DOHH2 (cell line): ENCODE measurements around the gene KRTAP10-6.

Experiments used
- H3F3A ChIP-seq: fragments of 200-600 bp; sonication (generic), shearing (Covaris generic); 2 replicates; pipeline ENCODE4 v1.6.0; 2016; ENCODE audit warnings: antibody characterized with exemption, mild to moderate bottlenecking; ENCODE audit not compliant: control insufficient read depth, insufficient read depth
- H3K27ac ChIP-seq: fragments of 200-600 bp; sonication (generic); 2 replicates; pipeline ENCODE4 v1.5.1; 2014; ENCODE audit warnings: low read depth, mild to moderate bottlenecking, low read length, moderate library complexity
- H3K27me3 ChIP-seq: fragments of 200-600 bp; sonication (generic); 2 replicates; pipeline ENCODE4 v1.6.1; 2014; ENCODE audit warnings: mild to moderate bottlenecking, low read length, mixed read lengths; ENCODE audit not compliant: control insufficient read depth
- H3K36me3 ChIP-seq: fragments of 200-600 bp; sonication (generic); 2 replicates; pipeline ENCODE4 v1.6.1; 2014; ENCODE audit warnings: mild to moderate bottlenecking, low read length, moderate library complexity, mixed read lengths; ENCODE audit not compliant: control insufficient read depth
- H3K4me1 ChIP-seq: fragments of 200-600 bp; sonication (generic); 2 replicates; pipeline ENCODE4 v1.6.1; 2014; ENCODE audit warnings: mild to moderate bottlenecking, low read length, mixed read lengths; ENCODE audit not compliant: control insufficient read depth
- H3K4me2 ChIP-seq: fragments of 200-600 bp; sonication (generic); 2 replicates; pipeline ENCODE4 v1.6.0; 2014; ENCODE audit warnings: mild to moderate bottlenecking, low read length, moderate library complexity
- H3K4me3 ChIP-seq: fragments of 200-600 bp; sonication (generic); 2 replicates; pipeline ENCODE4 v1.5.1; 2014; ENCODE audit warnings: mild to moderate bottlenecking, low read length, mixed read lengths
- H3K79me2 ChIP-seq: fragments of 200-600 bp; sonication (generic); 2 replicates; pipeline ENCODE4 v1.6.1; 2014; ENCODE audit warnings: mild to moderate bottlenecking, low read length, mixed read lengths; ENCODE audit not compliant: control insufficient read depth
- H3K9me2 ChIP-seq: fragments of 200-600 bp; sonication (generic); replicated peaks from 2 replicates; pipeline ENCODE4 v1.6.1; 2014; ENCODE audit warnings: mild to moderate bottlenecking, low read length, mixed read lengths; ENCODE audit not compliant: control insufficient read depth
- H3K9me3 ChIP-seq: fragments of 200-600 bp; sonication (generic); 2 replicates; pipeline ENCODE4 v1.6.1; 2014; ENCODE audit warnings: antibody characterized with exemption, low read length, mixed read lengths; ENCODE audit not compliant: control insufficient read depth, insufficient read depth
- H4K20me1 ChIP-seq: fragments of 200-600 bp; sonication (generic); 2 replicates; pipeline ENCODE4 v1.6.0; 2014; ENCODE audit warnings: low read depth, mild to moderate bottlenecking, antibody characterized with exemption, low read length, moderate library complexity; ENCODE audit not compliant: control insufficient read depth, insufficient read depth
- CTCF ChIP-seq: fragments of 200-600 bp; sonication (generic); IDR thresholded peaks from one replicate; pipeline ENCODE4 v1.5.1; 2014; ENCODE audit warnings: antibody characterized with exemption, mild to moderate bottlenecking, low read depth, low read length; ENCODE audit not compliant: poor library complexity, severe bottlenecking
- EZH2phosphoT487 ChIP-seq: fragments of 200-600 bp; sonication (generic); IDR thresholded peaks from 2 replicates; pipeline ENCODE4 v1.6.1; 2017; ENCODE audit warnings: borderline replicate concordance, mild to moderate bottlenecking, antibody characterized with exemption, low read length, moderate library complexity, mixed read lengths

Gene KRTAP10-6

GRCh38 chr21:44569861-44570517, 22.3 kb downstream of the KRTAP10-6 start:
- no peak overlapping the region for H3K4me3 ChIP-seq

GRCh38 chr21:44568667-44569556, 23.4 kb downstream of the KRTAP10-6 start:
- TF ChIP-seq EZH2phosphoT487 (no peak), CTCF (no peak)
- H3K9me3 ChIP-seq: no peaks in the 10 kb centered on the region
- H3K79me2 ChIP-seq: no peaks in the 10 kb centered on the region
- H3K4me3 ChIP-seq: no peak overlapping the region
- no peak overlapping the region for H3K4me2 ChIP-seq
- no peaks in the 10 kb centered on the region for H3F3A ChIP-seq
- no peak overlapping the region for H3K27ac ChIP-seq
- H3K27me3 ChIP-seq: no peaks in the 10 kb centered on the region
- H3K36me3 ChIP-seq: no peaks in the 10 kb centered on the region
- no peaks in the 10 kb centered on the region for H4K20me1 ChIP-seq
- no peaks in the 10 kb centered on the region for H3K9me2 ChIP-seq
- no peaks in the 10 kb centered on the region for H3K4me1 ChIP-seq

More at GRCh38 chr21:44569861-44570517, 22.3 kb downstream of the KRTAP10-6 start:
- Histone ChIP-seq H3K79me2 (no peaks in the 10 kb centered on the region), H3K27me3 (no peaks in the 10 kb centered on the region), H3F3A (no peaks in the 10 kb centered on the region), H3K9me3 (no peaks in the 10 kb centered on the region), H3K36me3 (no peaks in the 10 kb centered on the region), H4K20me1 (no peaks in the 10 kb centered on the region), H3K27ac (no peak overlapping the region), H3K9me2 (no peaks in the 10 kb centered on the region), H3K4me2 (no peak overlapping the region), H3K4me1 (no peaks in the 10 kb centered on the region)
- TF ChIP-seq CTCF (no peak), EZH2phosphoT487 (no peak)

- H3K4me1 ChIP-seq: no peaks in the 10 kb centered on the region
- no peaks in the 10 kb centered on the region for H3K27me3 ChIP-seq
- no peak overlapping the region for H3K4me3 ChIP-seq
- H3K9me2 ChIP-seq: no peaks in the 10 kb centered on the region
- H4K20me1 ChIP-seq: no peaks in the 10 kb centered on the region
- TF ChIP-seq EZH2phosphoT487: no peak
- TF ChIP-seq CTCF: no peak
- no peak overlapping the region for H3K4me2 ChIP-seq
- H3F3A ChIP-seq: no peaks in the 10 kb centered on the region
- no peak overlapping the region for H3K27ac ChIP-seq
- H3K36me3 ChIP-seq: no peaks in the 10 kb centered on the region
- H3K79me2 ChIP-seq: no peaks in the 10 kb centered on the region
- no peaks in the 10 kb centered on the region for H3K9me3 ChIP-seq
Observed at GRCh38 chr21:44568261-44568660, 24.0 kb downstream of the KRTAP10-6 start.
